Right renal cortex interstitium (tissue), 3 donors: ENCODE results near the gene NPAS1. TPM values are rescaled to one million over a fixed set of nuclear protein-coding genes. Genes with fewer than 3 reads are reported as not detected.

ENCODE experiments used
- DNase-seq, 3 donors: peaks; one replicate each; pipeline ENCODE4 v3.0.0-alpha.2; 2013; ENCODE audit warnings: low read depth in 3 of 3, low spot score in 2 of 3
- polyA plus RNA-seq, 3 donors: library from polyadenylated mRNA; unstranded; fragments of 120-200 nt; gene quantifications; one replicate each; pipeline ENCODE4 v1.2.1, GENCODE V29; 2013; ENCODE audit not compliant: insufficient read length in 3 of 3

NPAS1 gene
- polyA plus RNA-seq, 3 donors: 1.2 to 1.6 (median 1.6) TPM

- DNase-seq: no peak
These were observed 714 bp upstream of the NPAS1 start for GRCh38 chr19:47018923-47019322.

DNA sequence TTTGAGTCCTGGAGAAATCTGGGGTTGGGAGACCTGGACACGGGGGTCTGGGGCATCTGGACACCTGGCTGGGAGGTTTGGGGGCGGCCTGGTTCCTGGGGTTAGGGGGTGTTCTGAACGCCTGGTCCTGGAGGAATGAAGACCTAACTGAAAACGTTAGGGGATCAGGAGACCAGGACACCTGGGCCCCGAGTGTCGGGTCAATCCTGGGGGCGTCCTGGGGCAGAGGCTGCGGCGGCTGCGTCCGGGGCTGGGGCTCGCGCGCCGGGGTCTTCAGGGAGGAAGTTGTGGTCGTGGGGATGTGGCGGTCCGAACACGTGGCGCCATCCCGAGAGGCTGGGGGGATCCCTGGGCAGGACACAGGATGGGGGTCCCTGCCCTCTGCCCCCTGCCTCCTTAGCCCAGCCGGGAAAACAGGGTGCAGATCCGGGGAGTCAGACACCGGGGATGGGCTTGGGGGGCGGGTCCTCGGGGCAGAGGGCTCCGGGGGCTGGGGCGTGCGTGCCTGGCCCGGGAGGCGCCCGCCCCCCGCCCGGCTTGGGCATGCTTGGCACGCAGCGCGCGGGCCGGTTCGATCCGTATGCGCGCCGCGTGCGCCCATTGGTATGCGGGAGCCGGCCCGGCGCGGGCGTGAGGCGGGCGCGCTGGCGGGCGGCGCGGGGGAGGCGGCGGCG lies 632 bp downstream of the NPAS1 start:
- no peak for DNase-seq

- no peak for DNase-seq
These were observed 1.4 kb downstream of the NPAS1 start for GRCh38 chr19:47020992-47021496.

DNA sequence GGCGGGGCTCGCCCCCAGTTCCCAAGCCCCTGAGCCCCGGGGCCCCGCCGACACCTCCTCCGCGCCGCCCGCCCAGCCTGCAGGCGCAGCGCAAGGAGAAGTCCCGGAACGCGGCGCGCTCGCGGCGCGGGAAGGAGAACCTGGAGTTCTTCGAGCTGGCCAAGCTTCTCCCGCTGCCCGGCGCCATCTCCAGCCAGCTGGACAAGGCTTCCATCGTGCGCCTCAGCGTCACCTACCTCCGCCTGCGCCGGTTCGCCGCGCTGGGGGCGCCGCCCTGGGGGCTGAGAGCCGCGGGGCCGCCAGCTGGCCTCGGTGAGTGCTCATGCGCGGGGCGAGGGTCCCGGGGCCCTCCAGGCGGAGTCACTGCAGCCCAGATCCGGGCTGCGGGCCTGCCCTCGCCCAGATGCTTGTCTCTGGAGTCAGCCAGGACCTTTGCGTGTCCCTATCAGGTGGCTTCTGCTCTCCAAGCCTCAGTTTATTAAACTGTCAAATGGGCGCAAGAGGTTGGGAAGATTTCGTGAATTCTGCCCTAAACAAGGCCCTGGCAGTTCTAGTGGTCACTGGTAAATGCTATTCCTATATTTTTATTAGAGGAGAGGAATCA lies 2.0 kb downstream of the NPAS1 start:
- DNase-seq: no peak

DNA sequence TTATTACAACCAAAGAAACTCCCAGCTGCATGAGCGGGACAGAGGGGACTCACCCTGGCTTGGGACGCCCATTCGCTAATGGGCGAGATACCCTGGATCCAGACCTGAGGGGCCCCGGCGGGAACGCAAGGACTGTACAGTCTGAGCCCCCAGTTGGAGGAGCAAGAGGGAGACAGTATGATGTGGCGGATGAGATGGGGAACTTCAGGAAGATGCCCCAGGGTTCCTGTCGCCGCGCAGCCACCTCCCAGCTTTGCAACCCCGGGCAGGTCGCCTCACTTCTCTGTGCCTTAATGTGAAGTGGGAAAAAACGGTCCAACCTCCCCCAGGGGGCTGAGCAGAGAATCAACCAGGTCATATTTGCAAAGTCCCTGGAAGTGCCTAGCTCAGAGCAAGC lies 2.5 kb downstream of the NPAS1 start:
- no peak for DNase-seq

- DNase-seq: no peak
These were observed 3.2 kb downstream of the NPAS1 start for GRCh38 chr19:47022541-47023447.

DNA sequence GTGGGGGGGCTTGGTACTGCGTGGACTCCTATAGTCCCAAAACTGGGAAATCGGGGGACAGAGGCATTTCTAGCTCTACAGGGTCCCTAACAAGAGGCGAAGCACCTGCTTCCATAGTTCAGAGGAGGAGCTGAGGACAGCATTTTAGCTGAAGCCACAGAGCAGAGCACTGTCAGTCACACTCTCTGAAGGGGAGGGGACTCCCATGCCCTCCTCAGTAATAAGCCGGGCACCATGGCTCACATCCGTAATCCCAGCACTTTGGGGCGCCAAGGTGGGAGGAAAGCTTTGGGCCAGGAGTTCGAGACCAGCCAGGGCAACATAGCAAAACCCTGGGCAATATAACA lies 3.8 kb downstream of the NPAS1 start:
- no peak for DNase-seq

DNA sequence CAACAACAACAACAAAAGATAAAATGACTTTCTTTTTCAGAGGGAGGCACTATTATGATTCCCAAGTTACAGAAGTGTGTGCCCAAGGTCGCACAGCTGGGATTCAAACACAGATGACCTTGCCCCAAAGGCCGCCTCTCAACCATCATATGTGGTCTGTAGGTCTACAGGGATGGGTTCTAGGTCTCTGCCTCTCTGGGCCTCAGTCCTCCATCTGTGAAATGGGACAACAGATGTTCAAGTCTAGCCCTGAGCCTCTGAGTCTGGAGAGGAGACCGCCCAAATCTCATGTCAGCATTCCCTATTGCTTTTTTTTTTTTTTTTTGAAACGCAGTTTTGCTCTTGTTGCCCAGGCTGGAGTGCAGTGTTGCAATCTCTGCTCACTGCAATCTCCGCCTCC lies 4.9 kb downstream of the NPAS1 start:
- no peak for DNase-seq

GRCh38 chr19:47026156-47026555 lies 6.5 kb downstream of the NPAS1 start:
- DNase-seq: no peak

GRCh38 chr19:47026889-47027288 lies 7.3 kb downstream of the NPAS1 start:
- DNase-seq: no peak

DNA sequence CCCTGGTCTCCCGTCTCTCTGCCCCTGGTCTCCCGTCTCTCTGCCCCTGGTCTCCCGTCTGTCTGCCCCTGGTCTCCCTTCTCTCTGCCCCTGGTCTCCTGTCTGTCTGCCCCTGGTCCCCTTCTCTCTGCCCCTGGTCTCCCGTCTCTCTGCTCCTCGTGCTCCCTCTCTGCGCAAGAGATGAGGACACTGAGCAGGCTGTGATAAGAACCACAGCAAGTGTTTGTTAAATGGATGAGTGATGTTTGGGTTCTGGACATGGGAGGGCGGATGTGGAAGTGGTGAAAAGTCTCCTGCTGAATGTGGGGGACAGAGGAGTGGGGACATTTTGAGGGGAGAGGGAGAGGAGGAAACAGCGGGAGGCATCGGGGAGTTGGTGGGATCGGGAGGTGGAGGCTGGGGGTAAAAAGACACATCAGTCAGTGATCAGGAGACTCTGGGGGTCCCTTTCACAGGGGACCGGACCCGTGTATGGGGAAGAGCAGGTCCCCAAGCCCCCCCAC lies 8.0 kb downstream of the NPAS1 start:
- no peak for DNase-seq

- no peak for DNase-seq
These were observed 8.6 kb downstream of the NPAS1 start for GRCh38 chr19:47028195-47028601.

DNA sequence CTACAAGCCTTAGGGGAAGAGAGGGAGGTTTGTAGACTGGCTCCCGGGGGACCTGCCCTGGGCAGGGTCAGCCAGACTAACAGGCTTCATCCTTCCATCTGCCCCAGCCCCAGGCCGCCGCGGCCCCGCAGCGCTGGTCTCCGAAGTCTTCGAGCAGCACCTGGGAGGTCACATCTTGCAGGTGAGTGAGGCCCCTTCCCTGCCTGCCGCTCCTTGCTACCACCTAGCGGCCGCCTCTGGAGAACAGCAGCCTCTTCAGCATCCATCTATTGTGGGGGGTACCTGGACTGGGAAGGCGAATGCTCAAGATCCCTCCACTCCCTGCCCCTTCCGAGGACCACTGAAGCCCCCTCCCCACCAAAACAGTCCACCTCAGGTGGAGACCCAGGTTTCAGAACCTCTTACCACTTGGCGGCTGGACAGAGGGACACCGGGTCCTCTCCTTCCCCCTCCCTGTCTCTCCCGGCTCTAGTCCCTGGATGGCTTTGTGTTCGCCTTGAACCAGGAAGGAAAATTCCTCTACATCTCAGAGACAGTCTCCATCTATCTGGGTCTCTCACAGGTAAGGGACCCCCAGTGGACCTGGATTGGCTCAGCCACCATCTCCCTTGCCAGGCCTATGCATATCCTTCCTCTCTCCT lies 12.7 kb downstream of the NPAS1 start:
- DNase-seq: no peak

DNA sequence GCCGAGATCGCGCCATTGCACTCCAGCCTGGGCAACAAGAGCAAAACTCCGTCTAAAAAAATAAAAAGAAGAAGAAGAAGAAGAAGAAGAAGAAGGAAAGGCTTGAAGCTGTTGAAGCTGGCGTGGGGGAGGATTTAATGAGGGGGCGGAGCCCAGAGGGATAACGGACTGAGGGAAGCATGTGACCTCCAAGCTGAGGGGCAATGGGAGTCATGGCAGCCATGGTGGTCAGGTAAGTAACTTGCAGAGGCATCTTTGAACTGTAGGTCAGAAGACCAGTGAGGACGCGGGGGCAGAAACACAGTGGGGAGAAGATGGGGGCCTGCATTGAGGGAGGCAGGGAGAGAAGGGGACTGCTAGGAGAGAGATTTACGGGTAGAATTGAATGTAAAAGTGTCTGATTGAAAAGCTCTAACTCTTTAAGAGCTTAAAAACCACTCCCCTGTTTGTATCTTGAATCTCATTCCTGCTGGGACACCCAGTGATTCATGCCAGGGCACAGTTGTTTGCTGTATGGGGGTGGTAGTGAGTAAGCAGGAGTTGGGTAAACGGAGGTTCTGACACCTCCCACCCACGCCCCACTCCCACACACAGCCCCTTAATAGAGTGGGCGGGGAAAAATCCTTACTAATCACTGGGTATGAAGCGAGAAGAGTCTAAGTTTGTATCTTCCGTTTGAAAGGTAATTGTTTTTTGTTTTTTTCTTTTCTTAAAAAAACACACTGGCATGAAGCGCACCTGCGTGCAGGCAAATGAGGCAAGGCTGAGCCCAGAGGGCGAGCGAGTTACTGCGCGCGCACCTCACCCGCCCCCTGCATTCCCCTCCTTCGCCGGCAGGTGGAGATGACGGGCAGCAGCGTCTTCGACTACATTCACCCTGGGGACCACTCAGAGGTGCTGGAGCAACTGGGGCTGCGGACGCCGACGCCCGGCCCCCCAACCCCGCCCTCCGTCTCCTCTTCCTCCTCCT lies 15.8 kb downstream of the NPAS1 start:
- DNase-seq: peak; percentile 70 to 73 (median 70)

DNA sequence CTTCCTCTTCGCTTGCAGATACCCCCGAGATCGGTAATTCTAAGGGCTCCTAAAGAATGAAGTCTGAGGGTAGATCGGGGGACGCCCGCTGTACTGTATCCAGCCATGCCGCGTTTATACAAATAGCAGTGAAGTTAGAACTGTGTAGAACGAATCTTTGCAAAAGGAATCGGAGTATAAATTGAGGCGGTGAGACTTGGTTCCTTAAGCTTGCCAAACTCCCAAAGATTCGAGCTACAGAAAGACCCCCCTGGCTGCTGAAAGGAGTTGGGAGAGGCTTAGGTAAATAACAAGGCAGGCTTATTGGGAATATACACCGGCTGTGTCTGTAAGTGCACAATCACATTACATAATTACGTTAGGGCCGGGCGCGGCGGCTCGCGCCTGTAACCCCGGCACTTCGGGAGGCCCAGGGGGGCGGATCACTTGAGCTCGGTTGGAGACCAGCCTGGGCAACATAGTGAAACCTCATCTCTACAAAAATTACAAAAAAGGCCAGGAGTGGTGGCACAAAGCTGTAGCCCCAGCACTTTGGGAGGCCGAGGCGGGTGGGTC lies 16.5 kb downstream of the NPAS1 start:
- DNase-seq: peak in 1 of 3 donors; percentile 65

DNA sequence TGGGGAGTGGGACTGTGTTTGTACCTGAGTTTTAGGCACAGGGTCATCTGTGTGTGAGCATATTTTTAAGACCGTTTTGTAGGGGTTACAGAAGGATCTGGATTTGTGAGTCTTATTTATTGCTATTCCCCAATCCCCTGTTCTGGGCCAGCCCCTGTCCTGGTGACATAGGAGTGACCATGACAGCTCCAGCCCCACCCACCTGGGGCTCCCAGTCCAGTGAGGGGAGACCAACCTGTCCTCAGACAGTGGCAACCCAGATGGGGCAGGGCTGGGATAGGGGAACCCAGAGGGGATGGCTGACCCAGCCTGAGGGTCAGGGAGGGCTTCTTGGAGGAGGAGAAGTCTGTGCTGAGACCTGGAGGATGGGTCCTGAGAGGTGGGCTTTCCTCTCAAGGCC lies 18.1 kb downstream of the NPAS1 start:
- no peak for DNase-seq

DNA sequence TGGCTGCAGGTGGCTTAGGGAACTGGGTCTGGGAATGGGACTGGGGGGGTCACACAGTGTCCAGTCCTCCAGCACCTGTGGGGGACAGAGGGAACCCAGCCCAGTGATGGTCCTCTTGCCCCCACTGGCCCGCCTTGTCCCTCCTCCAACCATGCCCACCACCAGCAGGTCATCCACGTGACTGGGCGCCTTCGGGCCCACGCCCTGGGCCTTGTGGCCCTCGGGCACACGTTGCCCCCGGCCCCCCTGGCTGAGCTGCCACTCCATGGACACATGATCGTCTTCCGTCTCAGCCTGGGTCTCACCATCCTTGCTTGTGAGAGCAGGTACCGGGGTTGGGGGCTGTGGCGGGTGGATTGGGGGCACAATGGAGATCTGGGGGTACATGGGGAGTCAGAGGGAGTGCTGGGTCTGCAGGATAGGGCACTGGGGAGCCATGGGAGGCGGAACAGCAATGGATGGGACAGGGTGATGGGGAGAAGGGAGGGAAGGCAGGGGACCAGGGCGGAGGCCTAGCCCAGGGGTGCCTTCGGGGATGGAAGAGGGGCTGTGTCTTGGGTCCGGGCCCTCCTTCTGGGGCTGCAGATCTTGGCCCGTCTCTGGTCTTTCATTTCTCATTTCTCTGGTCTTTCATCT lies 19.7 kb downstream of the NPAS1 start:
- no peak for DNase-seq

DNA sequence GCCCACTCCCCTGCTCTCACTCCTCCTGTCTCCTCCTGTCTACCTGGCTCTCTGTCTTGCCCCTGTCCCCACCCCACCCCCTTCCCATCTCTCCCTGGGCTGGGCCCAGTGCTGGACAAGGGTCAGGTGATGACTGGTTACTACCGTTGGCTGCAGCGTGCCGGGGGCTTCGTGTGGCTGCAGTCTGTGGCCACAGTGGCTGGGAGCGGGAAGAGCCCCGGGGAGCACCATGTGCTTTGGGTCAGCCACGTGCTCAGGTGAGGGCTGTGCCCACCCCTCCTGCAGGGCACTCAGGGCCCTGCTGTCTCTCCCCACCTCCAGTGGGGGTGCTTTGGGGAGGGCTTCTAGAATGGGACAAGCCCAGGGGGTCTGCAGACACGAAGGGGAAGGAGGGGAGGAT lies 21.2 kb downstream of the NPAS1 start:
- DNase-seq: no peak
